Effector CD4-positive, alpha-beta T cell (primary cell): ENCODE measurements around the gene TTC21B.
A peak's percentile ranks its signal among the peaks of the same experiment; 100 is the strongest.
"Not testable (repeated sequence)": the region's sequence is repeated elsewhere in the genome, so short reads cannot be mapped to it uniquely, and the experiment has no call there.

ENCODE experiments used
- DNase-seq: peaks from one replicate; pipeline ENCODE4 v3.0.0-alpha.2; 2020
- total RNA-seq: gene quantifications from one replicate; lab custom pipeline; 2026; lab: John Stamatoyannopoulos, UW

The TTC21B gene
- total RNA-seq: 85.4 reads per million, percentile 79 among the genes with 10 or more reads in this experiment

GRCh38 chr2:165953655-165954606 is at the start of gene TTC21B:
TTC21B (minus strand) TSS chr2:165953776; CDS start chr2:165953705, 71 bp downstream.
- peak; percentile 91 for DNase-seq

DNA sequence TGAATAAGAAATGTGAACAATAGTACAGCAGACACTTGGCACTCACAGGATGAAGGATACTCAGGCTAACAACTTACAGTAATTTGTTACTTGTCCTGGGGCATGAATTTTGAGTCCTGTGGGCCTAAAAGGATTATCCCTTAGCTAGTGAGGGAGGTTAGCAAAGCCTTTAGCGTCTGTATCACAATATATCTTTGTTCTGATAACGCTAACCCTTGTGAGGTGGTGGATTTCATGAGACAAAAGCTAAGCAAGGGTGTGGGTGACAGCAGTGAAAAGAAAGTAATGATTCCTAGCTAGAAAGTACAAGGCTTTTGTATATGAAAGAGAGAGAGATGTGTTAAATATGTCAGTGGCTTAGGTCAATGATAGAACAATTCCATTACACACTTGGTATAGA is 46.8 kb upstream of the TTC21B start:
- no peak for DNase-seq

- no peak for DNase-seq
Measured at GRCh38 chr2:165990846-165991245, 37.3 kb upstream of the TTC21B start.

- no peak for DNase-seq
Measured at GRCh38 chr2:165989851-165990250, 36.3 kb upstream of the TTC21B start.

DNA sequence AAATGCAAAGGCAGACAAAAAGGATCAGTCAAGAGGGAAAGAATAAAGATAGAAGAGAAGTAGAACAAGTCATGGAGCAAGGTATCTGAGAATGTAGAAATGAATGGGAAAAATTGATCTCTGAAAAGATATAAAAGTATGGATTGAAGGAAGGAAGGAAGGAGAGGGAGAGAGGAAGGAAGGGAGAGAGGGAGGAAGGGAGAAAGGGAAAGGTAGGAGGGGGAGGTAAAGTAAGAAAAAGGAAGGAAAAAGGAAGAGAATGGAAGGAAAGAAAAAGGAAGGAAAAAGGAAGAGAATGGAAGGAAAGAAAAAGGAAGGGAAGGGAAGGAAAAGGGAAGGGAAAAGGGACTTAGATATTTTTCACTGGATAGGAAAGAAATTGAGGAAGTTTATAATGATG is 31.5 kb upstream of the TTC21B start:
- no peak for DNase-seq

DNA sequence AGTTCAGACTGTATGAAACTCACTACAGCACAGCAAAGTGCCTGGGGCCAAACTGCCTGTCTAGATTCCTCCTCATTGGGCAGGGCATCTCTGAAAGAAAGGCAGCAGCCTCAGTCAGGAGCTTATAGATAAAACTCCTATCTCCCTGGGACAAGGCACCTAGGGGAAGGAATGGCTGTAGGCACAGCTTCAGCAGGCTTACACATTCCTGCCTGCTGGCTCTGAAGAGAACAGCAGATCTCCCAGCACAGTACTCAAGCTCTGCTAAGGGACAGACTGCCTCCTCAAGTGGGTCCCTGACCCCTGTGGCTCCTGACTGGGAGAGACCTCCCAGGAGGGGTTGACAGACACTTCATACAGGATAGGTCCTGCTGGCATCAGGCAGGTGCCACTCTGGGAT is 18.6 kb upstream of the TTC21B start:
- not testable (repeated sequence) for DNase-seq

DNA sequence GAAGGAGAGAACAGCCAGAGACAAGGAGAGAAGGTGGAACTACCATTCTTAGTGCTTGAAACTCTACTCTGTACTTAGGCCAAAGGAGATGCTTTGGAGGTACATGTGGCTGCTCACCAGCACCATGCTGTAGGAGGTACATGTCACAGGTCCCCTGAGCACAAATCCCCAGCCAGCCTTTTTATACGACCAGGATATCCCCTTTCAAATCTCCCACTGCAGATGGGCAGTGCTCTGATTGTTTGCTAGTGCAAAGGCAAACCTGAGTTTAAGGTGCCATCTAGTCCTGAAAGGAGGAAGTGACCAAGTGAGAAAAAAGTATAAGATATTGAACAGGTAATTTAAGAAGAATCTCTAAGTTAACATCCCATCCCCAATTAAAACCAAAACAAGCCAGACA is 17.1 kb upstream of the TTC21B start:
- DNase-seq: no peak

DNA sequence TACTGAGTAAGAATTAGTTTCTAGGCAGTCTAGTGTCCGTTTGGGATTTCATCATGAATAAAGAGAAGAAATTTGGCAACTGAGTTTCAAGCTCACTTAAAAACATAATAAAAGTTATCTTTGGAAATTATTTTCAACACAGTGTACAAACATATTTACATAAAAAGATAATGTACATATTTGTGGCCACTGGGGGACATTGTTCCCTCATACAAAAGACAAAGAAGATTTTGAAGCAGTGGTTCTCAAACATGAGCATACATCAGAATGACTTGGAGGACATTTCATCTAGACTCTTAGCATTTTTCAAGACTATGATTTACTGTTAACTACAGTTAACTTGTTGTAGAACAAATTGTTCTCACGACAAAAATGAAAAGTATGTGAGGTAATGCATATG is 15.7 kb upstream of the TTC21B start:
- DNase-seq: no peak

GRCh38 chr2:165967746-165968145 is 14.2 kb upstream of the TTC21B start:
- DNase-seq: no peak

DNA sequence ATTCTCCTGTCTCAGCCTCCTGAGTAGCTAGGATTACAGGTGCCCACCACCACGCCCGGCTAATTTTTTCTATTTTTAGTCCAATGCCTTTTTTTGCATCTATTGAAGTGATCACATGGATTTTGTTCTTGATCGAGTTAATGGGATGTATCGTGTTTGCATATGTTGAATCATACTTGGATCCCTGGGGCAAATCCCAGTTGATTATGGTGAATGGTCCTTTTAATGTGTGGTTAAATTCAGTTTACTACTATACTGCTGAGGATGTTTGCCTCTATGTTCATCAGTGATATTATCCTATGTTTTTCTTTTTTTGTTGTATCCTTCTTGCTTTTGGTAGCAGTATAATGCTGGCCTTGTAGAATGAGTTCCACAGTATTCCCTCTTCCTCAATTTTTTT is 8.2 kb upstream of the TTC21B start:
- DNase-seq: no peak

DNA sequence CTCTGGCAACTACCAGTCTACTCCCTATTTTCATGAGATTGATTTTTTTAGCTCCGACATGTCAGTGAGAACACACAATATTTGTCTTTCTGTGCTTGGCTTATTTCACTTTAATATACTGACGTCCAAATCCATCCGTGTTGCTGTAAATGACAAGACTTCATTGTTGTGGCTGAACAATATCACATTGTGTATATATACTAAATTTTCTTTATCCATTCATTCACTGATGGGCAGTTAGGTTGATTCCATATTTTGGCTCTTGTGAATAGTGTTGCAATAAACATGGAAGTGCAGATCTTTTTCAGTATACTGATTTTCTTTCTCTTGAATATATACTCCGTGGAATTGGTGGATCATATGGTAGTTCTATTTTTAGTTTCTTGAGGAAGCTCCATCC is 5.8 kb upstream of the TTC21B start:
- no peak for DNase-seq

DNA sequence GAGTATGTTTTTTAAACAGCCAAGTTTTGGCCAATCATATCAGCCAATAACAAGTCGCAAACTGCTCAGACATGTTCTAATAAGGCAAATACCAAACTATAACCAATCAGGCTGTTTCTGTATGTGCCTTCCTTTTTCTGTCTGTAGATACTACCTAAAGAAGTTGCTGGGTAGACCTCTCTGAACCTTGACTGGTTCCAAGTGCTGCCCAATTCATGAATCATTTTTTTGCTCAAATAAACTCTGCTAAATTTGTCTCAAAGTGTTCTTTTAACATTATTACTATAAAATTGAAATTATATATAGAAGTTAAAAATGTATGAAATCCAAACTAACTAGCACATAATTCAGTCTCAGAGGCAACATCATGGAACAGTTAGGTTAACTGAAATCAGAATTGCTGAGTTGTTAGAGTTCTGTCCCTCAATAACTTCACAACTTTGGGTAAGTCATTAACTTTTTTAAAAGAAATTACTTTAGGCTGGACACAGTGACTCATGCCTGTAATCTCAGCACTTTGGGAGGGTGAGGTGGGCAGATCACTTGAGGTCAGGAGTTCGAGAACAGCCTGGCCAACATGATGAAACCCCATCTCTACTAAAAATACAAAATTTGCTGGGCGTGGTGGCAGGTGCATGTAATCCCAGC is 4.9 kb upstream of the TTC21B start:
- DNase-seq: no peak

DNA sequence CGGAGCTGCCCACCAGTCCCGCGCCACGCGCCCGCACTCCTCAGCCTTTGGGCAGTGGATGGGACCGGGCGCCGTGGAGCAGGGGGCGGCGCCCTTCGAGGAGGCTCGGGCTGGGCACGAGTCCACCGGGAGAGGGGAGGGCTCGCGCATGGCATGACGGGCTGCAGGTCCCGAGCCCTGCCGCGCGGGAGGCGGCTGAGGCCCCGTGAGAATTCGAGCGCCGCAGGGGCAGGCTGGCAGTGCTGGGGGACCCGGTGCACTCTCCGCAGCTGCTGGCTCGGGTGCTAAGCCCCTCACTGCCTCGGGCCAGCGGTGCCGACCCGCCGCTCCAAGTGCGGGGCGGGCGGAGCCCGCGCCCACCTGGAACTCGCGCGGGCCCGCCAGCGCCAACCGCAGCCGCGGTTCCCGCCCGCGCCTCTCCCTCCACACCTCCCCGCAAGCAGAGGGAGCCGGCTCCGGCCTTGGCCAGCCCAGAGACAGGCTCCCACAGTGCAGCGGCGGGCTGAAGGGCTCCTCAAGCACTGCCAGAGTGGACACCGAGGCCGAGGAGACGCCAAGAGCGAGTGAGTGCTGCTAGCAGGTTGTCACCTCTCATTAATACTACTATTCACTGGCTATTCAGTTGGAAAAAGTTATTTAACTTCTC is 3.6 kb upstream of the TTC21B start:
- DNase-seq: no peak

GRCh38 chr2:165953306-165953654 is 296 bp downstream of the TTC21B start:
- no peak for DNase-seq

GRCh38 chr2:165952741-165953211 is 800 bp downstream of the TTC21B start:
- no peak for DNase-seq

- DNase-seq: no peak
Measured at GRCh38 chr2:165952085-165952484, 1.5 kb downstream of the TTC21B start.

- DNase-seq: no peak
Measured at GRCh38 chr2:165950438-165950837, 3.1 kb downstream of the TTC21B start.

- DNase-seq: no peak
Measured at GRCh38 chr2:165941827-165942226, 11.7 kb downstream of the TTC21B start.

- no peak for DNase-seq
Measured at GRCh38 chr2:165938237-165938636, 15.3 kb downstream of the TTC21B start.

GRCh38 chr2:165933211-165933910 is 20.2 kb downstream of the TTC21B start:
- no peak for DNase-seq

GRCh38 chr2:165927774-165928173 is 25.8 kb downstream of the TTC21B start:
- DNase-seq: no peak

DNA sequence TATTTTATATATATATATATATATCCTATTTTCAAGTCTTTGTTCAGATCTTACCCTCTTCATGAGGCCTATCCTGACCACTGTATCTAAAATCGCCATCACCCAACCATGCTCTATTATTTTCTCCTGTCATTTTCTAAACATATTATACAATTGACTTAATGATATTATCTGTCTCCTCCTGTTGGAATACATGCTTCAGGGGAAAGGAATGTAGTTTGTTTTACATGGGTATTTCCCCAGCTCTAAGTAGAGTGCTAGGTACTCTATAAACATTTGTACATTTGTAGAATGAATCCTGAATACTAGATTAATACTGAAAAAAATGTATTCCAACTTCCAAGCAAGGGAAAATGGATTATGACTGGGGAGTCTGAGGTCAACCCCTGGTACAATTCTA is 26.2 kb downstream of the TTC21B start:
- no peak for DNase-seq

DNA sequence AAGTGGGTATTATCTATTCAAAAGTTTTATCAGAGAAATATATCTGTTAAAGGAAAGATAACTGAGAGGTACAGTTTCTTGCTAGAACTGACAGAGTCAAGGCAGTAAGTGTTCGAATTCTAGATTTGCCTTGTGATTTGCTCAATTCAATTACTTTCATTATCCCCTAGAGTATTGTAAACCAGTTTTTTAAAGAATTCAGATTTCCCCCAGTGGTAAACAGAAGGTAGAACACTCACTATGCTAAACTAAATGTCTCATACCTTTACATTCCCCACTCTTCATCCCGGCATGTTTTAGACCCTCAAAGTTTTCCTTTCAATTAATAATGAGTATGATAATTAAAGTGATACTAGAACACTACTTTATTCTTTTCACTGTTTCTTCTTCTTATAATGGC is 28.6 kb downstream of the TTC21B start:
- no peak for DNase-seq
